K562 (cell line): ENCODE data around the gene AGAP3. TPM values are rescaled to one million over a fixed set of nuclear protein-coding genes. Genes with fewer than 3 reads are reported as not detected.

ENCODE experiments used
- ARID3B ChIP-seq: fragments of 250-450 bp; sonication (Bioruptor Pico); IDR thresholded peaks from 2 replicates; pipeline ENCODE4 v1.4.0; 2020; ENCODE audit warnings: borderline replicate concordance
- CHAMP1 ChIP-seq: fragments of 450-650 bp; IDR thresholded peaks from 2 replicates; pipeline ENCODE4 v1.6.1; 2016; ENCODE audit warnings: mild to moderate bottlenecking
- DIDO1 ChIP-seq: fragments of 450-650 bp; IDR thresholded peaks from 2 replicates; pipeline ENCODE4 v1.6.1; 2016; ENCODE audit warnings: low read depth, missing biosample characterization, missing genetic modification characterization
- E2F1 ChIP-seq: sonication (generic); formaldehyde crosslinking; IDR thresholded peaks from 2 replicates; pipeline ENCODE4 v1.8.1; 2023; ENCODE audit warnings: mild to moderate bottlenecking, missing genetic modification reagents, moderate library complexity
- ELF2 ChIP-seq: fragments of 250-450 bp; sonication (Bioruptor Pico); IDR thresholded peaks from 2 replicates; pipeline ENCODE4 v1.5.0; 2021; ENCODE audit warnings: mild to moderate bottlenecking
- NR2F6 ChIP-seq: fragments of 450-650 bp; formaldehyde crosslinking; IDR thresholded peaks from 2 replicates; pipeline ENCODE4 v1.4.0; 2020; ENCODE audit warnings: mild to moderate bottlenecking
- PHTF2 ChIP-seq: fragments of 250-450 bp; sonication (Bioruptor Pico); IDR thresholded peaks from 2 replicates; pipeline ENCODE4 v1.5.0; 2021; ENCODE audit warnings: mild to moderate bottlenecking
- SIN3B ChIP-seq: fragments of 450-650 bp; IDR thresholded peaks from 2 replicates; pipeline ENCODE4 v1.6.1; 2017; ENCODE audit warnings: low read depth, mild to moderate bottlenecking, moderate library complexity
- SNIP1 ChIP-seq: fragments of 450-650 bp; IDR thresholded peaks from 2 replicates; pipeline ENCODE4 v1.7.1; 2017; ENCODE audit warnings: low read depth, mild to moderate bottlenecking
- TEAD2 ChIP-seq: fragments of 450-650 bp; IDR thresholded peaks from 2 replicates; pipeline ENCODE4 v1.6.1; 2016; ENCODE audit warnings: missing genetic modification characterization, control low read depth, missing compliant biosample characterization
- ZBTB1 ChIP-seq: sonication (generic); formaldehyde crosslinking; IDR thresholded peaks from 2 replicates; pipeline ENCODE4 v1.8.1; 2023; ENCODE audit warnings: missing genetic modification reagents, low read depth, mild to moderate bottlenecking, borderline replicate concordance
- ZNF217 ChIP-seq: sonication (generic); formaldehyde crosslinking; IDR thresholded peaks from 2 replicates; pipeline ENCODE4 v1.8.0; 2022; ENCODE audit warnings: mild to moderate bottlenecking, missing genetic modification reagents
- ZNF280A ChIP-seq: fragments of 450-650 bp; IDR thresholded peaks from 2 replicates; pipeline ENCODE4 v1.6.1; 2018; ENCODE audit warnings: mild to moderate bottlenecking, low read depth; ENCODE audit not compliant: partially characterized antibody
- ZNF449 ChIP-seq: fragments of 250-450 bp; sonication (Bioruptor Pico); IDR thresholded peaks from 2 replicates; pipeline ENCODE4 v1.8.0; 2022; ENCODE audit warnings: moderate library complexity, mild to moderate bottlenecking, inconsistent platforms
- ZNF592 ChIP-seq: fragments of 450-650 bp; IDR thresholded peaks from 2 replicates; pipeline ENCODE4 v1.6.1; 2017; ENCODE audit warnings: antibody characterized with exemption, mild to moderate bottlenecking
- polyA plus RNA-seq, 8 experiments: library from polyadenylated mRNA; depleted of rRNA in 4 of 8; stranded (reverse) in 5 of 8; unstranded in 3 of 8; fragments of >200 nt; fragmentation: Nextera tagmentation in 2 of 8; fragmentation: Illumina TruSeq in 1 of 8; extraction: Ambion mirVana in 2 of 8; extraction: Trizol in 1 of 8; gene quantifications; 2 replicates each; pipeline versions ENCODE4 v1.2.1 to v1.2.3, GENCODE V29; 2011 to 2014; ENCODE audit warnings: inconsistent platforms in 1 of 8, missing spikeins in 1 of 8
- total RNA-seq, 7 experiments: library from RNA; depleted of rRNA in 6 of 7; stranded (reverse); fragments of >200 nt in 6 of 7; fragmentation: Illumina TruSeq in 2 of 7; extraction: Trizol in 2 of 7; gene quantifications; 2 replicates each; pipeline versions ENCODE4 v1.2.1 to v1.2.3, GENCODE V29; 2011 to 2021; ENCODE audit warnings: low replicate concordance in 1 of 7

The AGAP3 gene
- total and polyA plus RNA-seq, 9 of the 15 experiments (the other 6 are each of a cell fraction or from before 2014, with no cell fraction given), result 3.4 to 208 (median 62.2) TPM

- TF ChIP-seq ZNF449 (CRISPR knock-in tag), result no peak
- no peak for TF ChIP-seq SIN3B
- TF ChIP-seq ZNF217 (CRISPR knock-in tag), result no peak
- no peak for TF ChIP-seq SNIP1
- TF ChIP-seq ZNF280A, result no peak
- TF ChIP-seq ELF2 (CRISPR knock-in tag), result no peak
- TF ChIP-seq CHAMP1, result no peak
- no peak for TF ChIP-seq ZBTB1 (CRISPR knock-in tag)
- TF ChIP-seq ZNF592, result no peak
- no peak for TF ChIP-seq E2F1 (CRISPR knock-in tag)
- no peak for TF ChIP-seq NR2F6 (CRISPR knock-in tag)
- TF ChIP-seq DIDO1 (tag), result no peak
- TF ChIP-seq TEAD2 (tag), result no peak
- no peak for TF ChIP-seq ARID3B (CRISPR knock-in tag)
- no peak for TF ChIP-seq PHTF2
These were observed 548 bp downstream of the AGAP3 start (continued) for GRCh38 chr7:151086802-151087244.
